ENCODE measurements around the gene KMT5C.

KMT5C gene

DNA sequence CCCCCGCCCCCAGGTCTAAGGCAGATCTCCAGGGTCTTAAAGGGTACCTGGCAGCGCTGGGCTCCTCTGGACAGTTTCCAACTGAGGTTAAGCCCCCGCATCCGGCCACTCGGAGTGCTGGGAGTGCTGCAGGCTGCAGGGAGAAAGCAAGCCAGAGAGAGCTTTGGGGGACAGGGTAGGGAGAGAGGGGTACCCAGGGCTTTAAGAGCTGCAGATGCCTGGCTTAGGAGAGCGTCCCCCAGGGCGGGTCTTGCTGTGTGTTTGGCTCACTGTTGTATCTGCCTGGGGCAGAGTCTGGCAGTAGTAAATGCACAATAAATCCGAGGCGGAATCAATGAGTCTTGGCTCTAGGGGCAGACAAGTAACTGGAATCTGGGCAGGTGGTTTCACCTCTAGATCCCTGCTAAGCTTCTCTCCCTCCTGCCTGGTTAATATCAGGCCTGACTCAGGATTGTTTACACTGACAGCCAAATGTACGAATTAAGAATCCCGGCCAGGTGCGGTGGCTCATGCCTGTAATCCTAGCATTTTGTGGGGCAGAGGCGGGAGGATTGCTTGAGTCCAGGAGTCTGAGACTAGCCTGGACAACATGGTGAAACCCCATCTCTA is 15.6 kb downstream of the KMT5C start:
- WGBS, 2 experiments: 47 to 48% methylated on average over 12 of the region's 13 CpGs
- no peaks in the 10 kb centered on the region for H3K36me3 ChIP-seq (ENCODE audit: control insufficient read depth, insufficient read depth, low read length)
- no peaks in the 10 kb centered on the region for H3K9me3 ChIP-seq (ENCODE audit: control insufficient read depth, low read length)
- H3K4me3 ChIP-seq (ENCODE audit: insufficient read depth, low read depth, low read length): no peak overlapping the region
- no peak overlapping the region for H3K27ac ChIP-seq (ENCODE audit: insufficient read depth, low read depth, low read length, poor library complexity, severe bottlenecking)
- peaks cover 6% of the 10 kb centered on the region for H3K4me1 ChIP-seq (ENCODE audit: control insufficient read depth, insufficient read depth, low read length)
- peaks cover 61% of the 10 kb centered on the region for H3K27me3 ChIP-seq (ENCODE audit: control insufficient read depth, insufficient read depth, low read length, poor library complexity, severe bottlenecking)

DNA sequence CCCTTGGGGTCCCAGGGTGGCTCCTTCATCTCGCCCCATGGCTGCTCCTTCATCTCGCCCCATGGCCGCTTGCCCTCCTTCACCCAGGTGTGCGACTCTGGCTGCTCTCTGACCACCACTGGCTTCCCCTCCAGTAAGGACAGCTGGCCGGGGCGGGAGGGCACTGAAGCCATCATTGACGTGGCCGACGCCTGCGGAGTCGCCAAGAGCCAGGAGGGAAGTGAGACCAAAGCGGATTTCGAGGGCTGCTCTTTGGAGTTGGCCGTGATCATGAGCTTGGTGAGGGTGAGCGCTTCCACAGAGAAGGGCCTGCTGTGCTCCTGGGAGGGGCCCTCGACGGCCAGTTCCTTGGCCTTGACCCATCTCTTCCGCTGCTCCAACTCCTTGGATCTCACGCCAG is 18.8 kb downstream of the KMT5C start:
- 90 to 93% methylated on average over 19 of the region's 19 CpGs for WGBS, 2 experiments
- H3K36me3 ChIP-seq (ENCODE audit: control insufficient read depth, insufficient read depth, low read length): no peaks in the 10 kb centered on the region
- H3K27ac ChIP-seq (ENCODE audit: insufficient read depth, low read depth, low read length, poor library complexity, severe bottlenecking): no peak overlapping the region
- no peak overlapping the region for H3K4me3 ChIP-seq (ENCODE audit: insufficient read depth, low read depth, low read length)
- peaks cover 40% of the 10 kb centered on the region for H3K27me3 ChIP-seq (ENCODE audit: control insufficient read depth, insufficient read depth, low read length, poor library complexity, severe bottlenecking)
- peaks cover 6% of the 10 kb centered on the region for H3K4me1 ChIP-seq (ENCODE audit: control insufficient read depth, insufficient read depth, low read length)
- H3K9me3 ChIP-seq (ENCODE audit: control insufficient read depth, low read length): no peaks in the 10 kb centered on the region

DNA sequence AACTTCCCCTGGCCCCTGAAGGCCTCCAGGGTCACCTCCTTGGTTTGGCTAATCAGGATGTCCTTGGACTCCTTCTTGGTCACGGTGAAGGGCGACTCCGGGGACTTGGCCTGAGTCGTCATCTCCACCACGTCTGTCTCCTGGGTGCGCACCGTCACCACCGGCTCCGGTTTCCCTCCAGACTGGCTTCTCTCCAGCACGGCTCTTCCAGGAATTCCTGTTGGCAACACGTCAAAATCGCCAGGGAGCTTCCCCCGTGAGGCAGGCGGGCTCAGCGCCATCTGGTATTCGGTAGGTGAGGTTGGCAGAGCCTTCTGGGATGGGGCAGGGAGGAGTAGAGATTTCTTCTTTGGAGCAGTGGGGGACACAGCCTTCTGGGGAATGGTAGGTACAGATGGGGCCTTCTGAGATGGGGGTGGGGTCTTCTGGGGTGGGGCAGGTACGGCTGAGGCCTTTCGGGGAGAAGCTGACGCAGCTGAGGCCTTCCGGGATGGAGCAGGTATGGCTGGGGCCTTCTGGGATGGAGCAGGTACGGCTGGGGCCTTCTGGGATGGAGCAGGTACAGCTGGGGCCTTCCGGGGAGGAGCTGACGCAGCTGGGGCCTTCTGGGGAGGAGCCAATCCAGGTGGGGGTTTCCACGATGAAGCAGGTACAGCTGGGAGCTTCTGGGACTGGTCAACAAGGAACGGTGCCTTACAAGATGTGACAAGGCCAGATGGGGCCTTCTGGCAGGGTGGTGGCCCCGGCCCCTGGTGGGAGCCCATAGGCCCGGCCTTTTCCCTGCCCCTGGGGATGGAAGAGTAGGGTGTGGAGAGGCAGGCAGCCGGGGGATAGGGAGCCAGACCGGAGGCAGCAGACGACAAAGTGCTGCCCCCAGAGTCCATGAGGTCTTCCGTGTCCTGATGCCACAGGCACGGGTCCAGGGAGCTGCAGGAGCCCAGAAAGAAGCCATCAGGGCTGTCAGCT is 19.6 kb downstream of the KMT5C start:
- H3K9me3 ChIP-seq (ENCODE audit: control insufficient read depth, low read length): no peaks in the 10 kb centered on the region
- WGBS, 2 experiments: 89 to 91% methylated on average over 31 of the region's 32 CpGs
- H3K4me1 ChIP-seq (ENCODE audit: control insufficient read depth, insufficient read depth, low read length): peaks cover 6% of the 10 kb centered on the region
- no peaks in the 10 kb centered on the region for H3K36me3 ChIP-seq (ENCODE audit: control insufficient read depth, insufficient read depth, low read length)
- peaks cover 32% of the 10 kb centered on the region for H3K27me3 ChIP-seq (ENCODE audit: control insufficient read depth, insufficient read depth, low read length, poor library complexity, severe bottlenecking)
- no peak overlapping the region for H3K4me3 ChIP-seq (ENCODE audit: insufficient read depth, low read depth, low read length)
- H3K27ac ChIP-seq (ENCODE audit: insufficient read depth, low read depth, low read length, poor library complexity, severe bottlenecking): no peak overlapping the region

DNA sequence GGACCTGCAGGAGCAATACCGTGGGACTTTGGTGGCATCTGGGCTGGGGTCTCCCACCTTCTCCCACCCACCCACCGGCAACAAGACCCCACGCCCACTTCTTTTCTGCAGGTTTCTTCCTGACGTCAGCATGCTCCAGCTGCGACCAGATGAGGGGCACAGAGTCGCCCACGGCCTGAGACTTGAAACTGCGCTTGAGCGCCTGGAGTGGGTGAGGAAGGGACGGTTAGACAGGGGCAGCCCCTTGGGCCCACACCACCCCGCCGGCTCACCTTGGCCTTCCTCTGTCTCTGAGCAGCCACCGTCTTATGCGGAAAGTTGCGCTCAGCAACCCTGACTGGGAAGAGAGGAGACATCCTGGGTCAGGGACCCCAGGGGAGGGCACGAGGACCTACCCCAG is 21.2 kb downstream of the KMT5C start:
- Histone ChIP-seq H3K27ac (ENCODE audit: insufficient read depth, low read depth, low read length, poor library complexity, severe bottlenecking) (no peak overlapping the region), H3K36me3 (ENCODE audit: control insufficient read depth, insufficient read depth, low read length) (no peaks in the 10 kb centered on the region), H3K9me3 (ENCODE audit: control insufficient read depth, low read length) (no peaks in the 10 kb centered on the region), H3K4me1 (ENCODE audit: control insufficient read depth, insufficient read depth, low read length) (peaks cover 6% of the 10 kb centered on the region), H3K4me3 (ENCODE audit: insufficient read depth, low read depth, low read length) (no peak overlapping the region), H3K27me3 (ENCODE audit: control insufficient read depth, insufficient read depth, low read length, poor library complexity, severe bottlenecking) (peaks cover 17% of the 10 kb centered on the region)
- WGBS, 2 experiments: 85 to 87% methylated on average over 16 of the region's 16 CpGs

DNA sequence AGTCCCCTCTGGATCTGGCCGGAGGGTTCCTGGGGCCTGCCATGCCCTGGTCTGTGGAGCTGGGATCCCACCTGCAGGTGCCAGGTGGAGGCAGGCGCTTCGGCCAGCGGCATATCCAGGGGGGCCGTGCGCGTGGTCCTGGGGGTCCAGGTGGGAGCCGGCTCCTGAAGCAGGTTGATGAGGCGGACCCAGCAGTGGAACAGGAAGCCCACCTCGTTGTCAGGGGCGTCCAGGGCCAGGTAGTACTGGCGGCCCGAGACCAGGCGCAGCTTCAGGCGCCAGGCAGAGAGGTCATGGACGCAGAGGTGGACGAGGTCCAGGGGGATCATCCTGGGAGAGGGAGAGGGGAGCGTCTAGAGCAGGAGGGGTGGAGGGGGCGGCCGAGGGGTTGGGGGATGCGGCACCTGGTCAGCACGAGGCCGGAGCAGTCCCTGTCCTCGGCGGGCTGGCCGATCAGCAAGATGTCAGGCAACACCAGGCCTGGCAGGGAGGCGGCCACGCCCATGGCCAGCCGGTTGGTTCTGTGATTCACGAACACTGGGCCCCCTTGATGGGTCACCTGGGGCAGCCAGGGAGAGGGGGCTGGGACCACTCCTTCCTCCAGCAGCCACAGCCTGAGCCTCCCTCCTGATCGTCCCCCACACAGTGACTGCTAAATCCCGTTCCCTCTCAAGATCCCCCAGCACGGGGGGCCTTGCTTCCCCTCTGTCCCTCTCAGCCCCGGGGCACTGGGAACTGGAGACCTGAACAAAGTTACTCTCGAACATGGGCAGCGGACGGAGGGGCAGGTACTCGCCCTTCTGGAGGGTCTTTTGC is 22.7 kb downstream of the KMT5C start:
- H3K27me3 ChIP-seq (ENCODE audit: control insufficient read depth, insufficient read depth, low read length, poor library complexity, severe bottlenecking): peaks cover 2% of the 10 kb centered on the region
- H3K9me3 ChIP-seq (ENCODE audit: control insufficient read depth, low read length): no peaks in the 10 kb centered on the region
- no peak overlapping the region for H3K4me3 ChIP-seq (ENCODE audit: insufficient read depth, low read depth, low read length)
- no peaks in the 10 kb centered on the region for H3K36me3 ChIP-seq (ENCODE audit: control insufficient read depth, insufficient read depth, low read length)
- 78 to 79% methylated on average over 38 of the region's 38 CpGs for whole genome bisulfite sequencing, 2 experiments
- peaks cover 6% of the 10 kb centered on the region for H3K4me1 ChIP-seq (ENCODE audit: control insufficient read depth, insufficient read depth, low read length)
- H3K27ac ChIP-seq (ENCODE audit: insufficient read depth, low read depth, low read length, poor library complexity, severe bottlenecking): no peak overlapping the region

DNA sequence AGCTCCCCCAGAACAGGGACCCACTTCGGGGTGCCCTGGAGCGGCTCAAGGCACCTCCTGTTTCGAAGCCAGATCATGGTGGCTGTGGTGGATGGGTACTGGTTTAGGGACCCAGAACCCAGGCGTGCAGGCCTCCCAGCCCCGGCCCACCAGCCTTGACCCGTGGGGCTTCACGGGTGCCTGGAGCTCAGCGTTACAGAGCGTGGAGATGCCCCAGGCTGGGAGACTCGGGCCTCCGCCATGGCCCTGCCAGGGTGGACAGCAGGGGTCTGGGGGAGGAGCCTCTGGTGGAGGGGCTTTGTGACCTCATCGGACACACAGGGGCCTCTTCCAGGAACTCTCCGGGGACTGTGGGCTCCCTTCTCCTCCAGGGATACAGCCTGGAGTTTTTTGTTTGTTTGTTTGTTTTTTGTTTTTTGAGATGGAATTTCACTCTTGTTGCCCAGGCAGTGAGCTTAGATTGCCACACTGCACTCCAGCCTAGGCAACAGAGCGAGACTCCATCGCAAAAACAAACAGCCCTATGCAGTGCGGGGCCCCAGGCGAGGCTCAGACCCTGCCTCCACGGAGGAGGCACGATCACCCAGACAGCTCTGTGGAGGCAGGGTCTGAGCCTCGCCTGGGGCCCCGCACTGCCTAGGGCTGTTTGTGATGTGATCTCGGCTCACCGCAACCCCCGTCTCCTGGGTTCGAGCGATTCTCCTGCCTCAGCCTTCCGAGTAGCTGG is 23.5 kb downstream of the KMT5C start, which contains the start of gene GARIN5B:
GARIN5B (minus strand) TSS at position 271 of the 727 bp plus-strand sequence; CDS start at position 77, 194 bp downstream.
- H3K27me3 ChIP-seq (ENCODE audit: control insufficient read depth, insufficient read depth, low read length, poor library complexity, severe bottlenecking): peaks cover 5% of the 10 kb centered on the region
- no peaks in the 10 kb centered on the region for H3K9me3 ChIP-seq (ENCODE audit: control insufficient read depth, low read length)
- peaks cover 6% of the 10 kb centered on the region for H3K4me1 ChIP-seq (ENCODE audit: control insufficient read depth, insufficient read depth, low read length)
- 76% methylated on average over 27 of the region's 27 CpGs for WGBS, 2 experiments
- no peak within 1 kb of the TSS for H3K27ac ChIP-seq (ENCODE audit: insufficient read depth, low read depth, low read length, poor library complexity, severe bottlenecking)
- H3K36me3 ChIP-seq (ENCODE audit: control insufficient read depth, insufficient read depth, low read length): no peaks in the 10 kb centered on the region
- H3K4me3 ChIP-seq (ENCODE audit: insufficient read depth, low read depth, low read length): no peak within 1 kb of the TSS

DNA sequence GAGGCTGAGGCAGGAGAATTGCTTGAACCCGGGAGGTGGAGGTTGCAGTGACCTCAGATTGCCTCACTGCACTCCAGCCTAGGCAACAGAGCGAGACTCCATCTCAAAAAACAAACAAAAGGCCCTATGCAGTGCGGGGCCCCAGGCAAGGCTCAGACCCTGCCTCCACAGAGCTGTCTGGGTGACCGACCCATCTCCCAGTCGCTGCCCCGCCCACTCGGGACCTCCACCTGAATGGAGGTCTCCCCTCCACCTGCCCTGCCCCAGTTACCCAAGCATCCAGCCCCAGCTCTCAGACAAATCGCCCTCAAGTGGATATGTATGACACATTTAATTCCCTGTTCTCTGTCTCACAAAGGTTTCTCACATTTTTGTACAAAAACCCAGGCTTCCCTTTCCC is 25.6 kb downstream of the KMT5C start:
- Histone ChIP-seq H3K4me1 (ENCODE audit: control insufficient read depth, insufficient read depth, low read length) (peaks cover 6% of the 10 kb centered on the region), H3K9me3 (ENCODE audit: control insufficient read depth, low read length) (no peaks in the 10 kb centered on the region), H3K27ac (ENCODE audit: insufficient read depth, low read depth, low read length, poor library complexity, severe bottlenecking) (no peak overlapping the region), H3K36me3 (ENCODE audit: control insufficient read depth, insufficient read depth, low read length) (no peaks in the 10 kb centered on the region), H3K27me3 (ENCODE audit: control insufficient read depth, insufficient read depth, low read length, poor library complexity, severe bottlenecking) (peaks cover 26% of the 10 kb centered on the region), H3K4me3 (ENCODE audit: insufficient read depth, low read depth, low read length) (no peak overlapping the region)
- 79 to 80% methylated on average over 8 of the region's 8 CpGs for WGBS, 2 experiments

DNA sequence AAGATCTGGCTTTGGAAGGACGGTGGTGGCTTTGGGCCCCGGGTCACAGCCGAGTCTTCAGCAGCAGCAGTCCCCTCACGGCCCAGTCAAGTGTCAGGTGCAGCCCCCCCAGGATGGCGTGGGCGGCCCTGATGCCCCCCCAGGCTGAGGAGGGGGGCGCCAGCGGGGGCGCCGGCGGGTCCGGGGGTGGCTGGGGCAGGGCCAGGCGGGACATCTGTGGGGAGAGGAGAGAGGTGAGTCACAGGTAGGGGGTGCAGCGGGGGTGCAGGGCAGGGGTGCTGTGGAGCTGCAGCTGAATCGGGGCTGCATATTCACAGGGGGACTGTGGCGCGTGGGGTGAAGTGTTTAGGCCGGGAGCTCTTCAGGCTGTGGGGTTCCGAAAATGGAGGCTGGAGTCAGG is 26.3 kb downstream of the KMT5C start:
- Histone ChIP-seq H3K9me3 (ENCODE audit: control insufficient read depth, low read length) (no peaks in the 10 kb centered on the region), H3K4me1 (ENCODE audit: control insufficient read depth, insufficient read depth, low read length) (peaks cover 6% of the 10 kb centered on the region), H3K27me3 (ENCODE audit: control insufficient read depth, insufficient read depth, low read length, poor library complexity, severe bottlenecking) (peaks cover 33% of the 10 kb centered on the region), H3K27ac (ENCODE audit: insufficient read depth, low read depth, low read length, poor library complexity, severe bottlenecking) (no peak overlapping the region), H3K36me3 (ENCODE audit: control insufficient read depth, insufficient read depth, low read length) (no peaks in the 10 kb centered on the region), H3K4me3 (ENCODE audit: insufficient read depth, low read depth, low read length) (no peak overlapping the region)
- WGBS, 2 experiments: 90% methylated on average over 19 of the region's 19 CpGs

DNA sequence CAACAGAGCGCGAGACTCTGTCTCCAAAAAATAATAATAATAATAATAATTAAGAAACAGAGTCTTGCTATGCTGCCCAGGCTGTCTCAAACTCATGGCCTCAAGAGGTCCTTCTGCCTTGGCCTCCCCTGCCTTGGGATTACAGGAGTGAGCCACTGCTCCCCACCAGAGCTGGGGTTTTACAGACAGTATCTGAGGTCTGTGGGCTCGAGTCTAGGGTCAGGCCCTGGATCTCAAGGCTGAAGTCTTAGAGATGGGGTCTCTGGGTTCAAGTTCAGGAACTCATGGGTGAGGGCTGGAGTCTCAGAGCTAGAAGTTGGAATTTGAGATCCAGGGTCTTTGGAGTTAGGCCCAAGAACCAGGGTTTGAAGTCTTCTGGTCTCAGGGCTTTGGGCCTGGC is 27.1 kb downstream of the KMT5C start:
- no peaks in the 10 kb centered on the region for H3K36me3 ChIP-seq (ENCODE audit: control insufficient read depth, insufficient read depth, low read length)
- peaks cover 6% of the 10 kb centered on the region for H3K4me1 ChIP-seq (ENCODE audit: control insufficient read depth, insufficient read depth, low read length)
- no peak overlapping the region for H3K4me3 ChIP-seq (ENCODE audit: insufficient read depth, low read depth, low read length)
- WGBS, 2 experiments: 84 to 93% methylated on average over 1 to 3 of the region's 3 CpGs
- H3K27ac ChIP-seq (ENCODE audit: insufficient read depth, low read depth, low read length, poor library complexity, severe bottlenecking): no peak overlapping the region
- peaks cover 41% of the 10 kb centered on the region for H3K27me3 ChIP-seq (ENCODE audit: control insufficient read depth, insufficient read depth, low read length, poor library complexity, severe bottlenecking)
- H3K9me3 ChIP-seq (ENCODE audit: control insufficient read depth, low read length): no peaks in the 10 kb centered on the region

Measured in ectodermal cell (in vitro differentiated cells).